GM10847 (cell line): ENCODE data around the gene YTHDC1.

Experiments
- POLR2A ChIP-seq: IDR thresholded peaks from 2 replicates; pipeline ENCODE4 v1.6.1; 2011; ENCODE audit not compliant: insufficient read length; ENCODE audit errors: extremely low read depth

The YTHDC1 gene

DNA sequence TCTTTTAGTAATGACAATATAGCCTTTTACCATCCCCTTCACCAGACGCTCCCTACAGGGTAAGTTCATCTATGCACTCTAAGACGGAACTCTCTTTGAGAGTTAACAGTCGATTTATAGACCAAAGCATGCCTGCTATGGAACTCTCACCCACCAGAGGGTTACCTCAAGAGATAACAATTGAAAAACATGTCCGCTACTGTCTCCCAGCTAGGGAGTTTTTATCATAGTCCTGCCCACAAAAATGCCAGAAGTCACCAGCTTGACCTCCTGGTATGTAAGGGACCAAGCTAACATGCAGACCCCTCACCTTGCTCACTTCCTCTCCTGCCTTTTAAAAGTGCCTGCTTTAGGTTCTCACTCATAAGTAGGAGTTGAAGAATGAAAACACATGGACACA lies 16.7 kb upstream of the YTHDC1 start:
- TF ChIP-seq POLR2A: no peak

DNA sequence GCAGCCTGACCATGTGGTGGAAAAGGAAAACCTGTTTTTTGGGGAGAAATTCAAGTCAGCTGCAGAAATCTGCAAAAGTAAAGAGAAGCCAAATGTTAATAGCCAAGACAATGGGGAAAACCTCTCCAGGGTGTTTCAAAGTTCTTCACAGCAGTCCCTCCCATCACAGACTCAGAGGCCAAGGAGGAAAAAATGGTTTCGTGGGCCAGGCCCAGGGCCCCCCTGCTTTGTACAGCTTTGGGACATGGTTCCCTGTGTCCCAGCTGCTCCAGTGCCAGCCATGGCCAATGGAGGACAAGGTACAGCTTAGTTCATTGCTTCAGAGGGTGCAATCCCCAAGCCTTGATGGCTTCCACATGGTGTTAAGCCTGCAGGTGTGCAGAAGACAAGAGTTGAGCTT lies 15.2 kb upstream of the YTHDC1 start:
- TF ChIP-seq POLR2A: no peak

DNA sequence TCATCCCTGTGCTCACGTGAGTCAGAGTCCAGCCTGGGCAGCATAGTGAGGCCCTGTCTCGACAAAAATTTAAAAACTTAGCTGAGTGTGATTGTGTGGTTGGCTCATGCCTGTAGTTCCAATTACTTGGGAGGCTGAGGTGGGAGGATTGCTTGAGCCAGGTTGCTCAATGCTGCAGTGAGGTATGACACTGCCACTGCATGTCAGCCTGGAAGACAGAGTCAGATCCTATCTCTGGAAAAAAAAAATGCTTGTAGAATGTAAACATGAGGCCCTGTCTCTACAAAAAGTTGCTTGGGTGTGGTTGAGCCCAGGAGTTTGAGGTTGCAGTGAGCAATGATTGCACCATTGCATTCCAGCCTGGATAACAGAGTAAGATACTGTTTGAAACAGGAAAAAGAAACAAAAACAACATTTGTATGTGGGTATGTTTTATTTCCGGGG lies 11.3 kb upstream of the YTHDC1 start:
- TF ChIP-seq POLR2A: no peak

DNA sequence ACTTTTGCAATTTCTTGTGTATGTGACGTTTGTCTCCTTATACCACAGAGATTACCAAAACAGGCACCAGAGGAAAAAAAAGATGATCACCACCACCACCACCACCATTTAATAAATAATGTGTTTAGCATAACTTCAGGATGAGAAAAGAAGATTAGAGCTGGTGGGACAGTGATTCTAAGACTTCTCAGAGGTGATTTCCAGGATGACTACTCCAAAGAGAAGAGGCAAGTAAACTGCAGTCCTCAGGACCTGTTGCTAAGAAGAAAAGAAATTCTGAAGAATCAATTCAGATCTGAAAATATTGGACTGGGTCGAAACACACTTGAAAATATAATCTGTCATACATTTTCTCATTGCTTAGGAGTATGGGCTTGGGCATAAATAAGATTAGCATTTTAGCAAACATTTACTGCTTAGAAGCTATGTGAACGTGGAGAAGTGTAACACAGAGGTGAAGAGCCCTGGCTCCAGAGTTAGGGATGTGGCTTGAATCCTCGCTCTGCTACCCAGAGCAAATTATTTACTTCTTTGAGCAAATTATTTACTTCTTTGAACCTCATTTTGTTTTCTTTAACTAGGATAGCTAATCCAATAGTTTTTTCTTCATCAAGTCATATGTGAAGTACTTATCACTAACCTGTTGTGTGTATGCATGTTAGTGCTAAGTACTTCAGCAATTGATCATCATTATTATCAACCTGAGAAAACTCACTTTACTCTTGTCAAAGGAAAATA lies 10.5 kb upstream of the YTHDC1 start:
- no peak for TF ChIP-seq POLR2A

DNA sequence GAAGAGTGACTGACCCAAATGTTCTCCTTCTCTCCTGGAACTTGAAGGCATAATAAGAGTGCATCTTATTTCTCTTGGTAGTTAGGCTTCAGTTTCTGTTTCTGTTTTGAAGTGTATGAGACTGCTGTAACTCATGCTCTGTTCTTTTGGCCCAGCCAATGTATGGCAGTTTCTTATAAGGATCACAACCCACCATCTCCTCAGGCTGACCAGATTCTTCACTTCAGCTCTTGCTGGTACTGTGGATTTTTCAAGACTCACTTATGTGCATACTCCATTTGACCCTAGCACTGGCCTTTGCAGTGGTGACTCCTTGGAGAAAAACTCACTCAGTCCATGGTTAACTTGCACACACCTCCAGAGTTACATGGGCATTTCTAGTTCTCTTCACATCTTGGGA lies 9.6 kb upstream of the YTHDC1 start:
- no peak for TF ChIP-seq POLR2A

DNA sequence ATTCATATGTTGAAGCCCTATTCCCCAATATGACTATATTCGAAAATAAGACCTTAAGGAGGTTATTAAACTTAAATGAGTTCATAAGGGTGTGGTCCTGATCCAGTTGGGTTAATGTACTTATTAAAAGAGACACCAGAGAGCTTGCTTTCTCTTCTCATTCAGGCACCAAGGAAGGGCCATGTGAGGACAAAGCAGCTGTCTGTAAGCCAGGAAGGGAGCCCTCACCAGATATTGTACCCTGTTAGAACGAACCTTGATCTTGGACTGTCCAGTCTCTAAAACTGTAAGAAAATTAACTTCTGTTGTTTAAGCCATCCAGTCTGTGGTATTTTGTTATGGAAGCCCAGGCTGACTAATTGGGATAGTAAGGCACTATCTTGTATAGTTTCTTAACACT lies 9.1 kb upstream of the YTHDC1 start:
- no peak for TF ChIP-seq POLR2A

DNA sequence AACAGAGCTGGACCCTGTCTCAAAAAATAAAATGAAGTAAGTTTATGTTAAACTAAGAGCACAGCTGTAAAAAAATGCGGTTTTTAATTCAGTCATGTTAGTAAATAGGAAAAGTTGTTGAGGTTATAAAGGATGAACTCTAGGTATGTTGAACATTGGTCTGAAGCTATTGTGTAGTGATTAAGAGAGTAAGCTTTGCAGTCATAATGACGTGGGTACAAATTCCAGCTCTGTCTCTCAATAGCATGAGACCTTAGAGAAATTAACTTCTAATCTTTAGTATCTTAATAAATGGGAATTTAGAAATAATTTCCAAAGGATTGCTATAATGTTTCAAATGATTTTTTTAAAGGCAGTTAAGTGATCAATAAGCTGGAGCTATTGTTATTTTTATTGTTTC lies 2.9 kb upstream of the YTHDC1 start:
- TF ChIP-seq POLR2A: no peak

DNA sequence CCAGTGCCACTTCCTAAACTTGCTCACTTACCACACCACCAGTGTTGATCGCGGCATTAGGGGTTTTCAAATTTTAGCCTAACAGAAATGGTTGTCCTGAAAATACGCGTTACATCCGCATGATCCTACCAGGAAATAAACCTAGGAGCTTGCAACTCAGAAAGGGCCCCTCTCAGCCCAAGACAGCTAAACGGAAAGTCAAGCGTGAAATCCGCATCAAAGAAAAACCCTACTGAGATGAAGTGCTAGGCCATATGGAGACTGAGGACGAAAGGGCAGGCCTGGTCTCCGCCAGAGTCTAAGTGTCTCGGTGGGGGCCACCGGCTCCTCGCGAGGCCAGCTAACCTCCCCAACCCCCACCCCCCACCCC lies 626 bp downstream of the YTHDC1 start:
- TF ChIP-seq POLR2A: no peak

DNA sequence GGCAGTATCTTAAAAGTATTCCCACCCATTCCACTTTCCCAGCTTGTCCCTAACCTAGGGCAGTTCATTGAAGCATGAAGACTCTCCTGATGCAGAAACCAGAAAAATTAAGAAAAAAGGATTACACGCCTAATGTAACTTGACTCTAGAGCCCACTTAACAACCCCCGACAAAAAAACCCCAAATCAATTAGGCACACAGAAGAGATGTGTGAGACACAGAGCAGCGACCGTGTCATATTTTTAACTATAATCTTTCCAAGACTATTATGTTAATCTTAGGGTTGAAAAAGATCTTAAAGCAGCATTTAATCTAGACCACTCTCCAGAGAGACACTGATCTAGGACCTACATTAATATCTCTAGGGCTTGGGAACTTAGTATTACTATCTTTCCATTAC lies 1.3 kb downstream of the YTHDC1 start:
- no peak for TF ChIP-seq POLR2A

DNA sequence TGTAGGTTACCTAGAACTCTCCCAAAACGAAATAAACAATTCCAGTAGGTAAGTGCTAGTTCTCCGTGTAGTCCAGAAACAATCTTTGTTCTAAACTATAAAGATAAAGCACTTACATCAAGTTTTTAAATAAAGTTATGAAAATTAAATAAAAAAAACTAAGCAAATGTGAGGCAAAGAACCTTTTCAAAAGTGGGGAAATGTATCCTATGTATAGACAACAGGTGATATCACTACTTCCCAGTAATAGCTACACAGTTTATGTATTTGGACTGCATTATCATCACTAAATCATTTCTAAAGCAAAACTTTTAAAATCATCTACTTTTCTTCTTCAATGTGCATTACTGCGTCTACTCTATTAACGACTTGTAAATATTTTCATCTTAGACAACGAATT lies 2.0 kb downstream of the YTHDC1 start:
- TF ChIP-seq POLR2A: no peak

DNA sequence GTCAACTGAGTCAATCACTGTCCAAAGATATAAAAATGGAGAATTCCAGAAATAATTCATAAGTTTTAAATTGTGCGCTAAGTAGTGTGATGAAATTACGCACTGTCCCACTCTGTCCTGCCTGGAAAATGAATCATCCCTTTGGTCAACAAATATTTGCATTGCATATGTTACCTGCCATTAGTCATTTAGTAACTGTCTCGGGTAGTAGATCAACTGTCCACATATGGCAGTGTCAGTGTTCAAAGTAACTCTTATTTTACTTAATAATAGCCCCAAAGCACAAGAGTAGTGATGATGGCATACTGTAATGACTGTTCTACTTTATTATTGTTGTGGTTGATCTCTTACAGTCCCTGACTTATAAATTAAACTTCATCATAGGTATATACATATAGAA lies 3.4 kb downstream of the YTHDC1 start:
- no peak for TF ChIP-seq POLR2A

DNA sequence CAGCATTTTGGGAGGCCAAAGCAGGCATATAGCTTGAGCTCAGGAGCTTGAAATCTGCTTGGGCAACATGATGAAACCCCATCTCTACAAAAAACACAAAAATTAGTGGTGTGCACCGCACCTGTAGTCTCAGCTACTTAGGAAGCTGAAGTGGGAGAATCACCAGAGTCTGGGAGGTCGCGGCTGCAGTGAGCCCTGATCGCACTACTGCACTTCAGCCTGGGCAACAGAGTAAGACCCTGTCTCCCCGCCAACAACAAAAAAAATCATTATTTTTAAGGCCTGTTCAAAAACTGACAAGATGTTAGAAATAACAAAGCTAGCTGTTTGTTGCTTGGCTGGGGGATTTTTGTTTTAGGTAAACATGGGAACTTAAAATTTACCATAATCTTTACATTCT lies 5.1 kb downstream of the YTHDC1 start:
- TF ChIP-seq POLR2A: no peak

DNA sequence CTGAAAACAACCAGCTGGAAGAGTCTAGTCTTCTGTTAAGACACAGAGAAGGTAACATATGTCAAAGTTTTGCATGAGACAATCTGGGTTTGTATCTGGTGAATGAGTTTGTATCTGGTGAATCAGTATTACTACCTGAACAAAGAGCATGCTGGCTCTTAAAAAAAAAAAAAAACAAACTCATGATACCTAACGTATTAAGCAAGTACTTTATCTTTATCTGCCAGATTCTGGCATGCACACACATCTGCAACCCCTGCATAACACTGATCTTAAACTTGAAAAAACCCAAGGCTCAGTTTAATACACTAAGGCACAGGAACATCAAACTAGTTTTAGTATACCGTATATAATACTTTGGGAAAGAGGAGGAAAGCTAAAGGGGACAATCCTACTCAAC lies 5.8 kb downstream of the YTHDC1 start:
- no peak for TF ChIP-seq POLR2A

DNA sequence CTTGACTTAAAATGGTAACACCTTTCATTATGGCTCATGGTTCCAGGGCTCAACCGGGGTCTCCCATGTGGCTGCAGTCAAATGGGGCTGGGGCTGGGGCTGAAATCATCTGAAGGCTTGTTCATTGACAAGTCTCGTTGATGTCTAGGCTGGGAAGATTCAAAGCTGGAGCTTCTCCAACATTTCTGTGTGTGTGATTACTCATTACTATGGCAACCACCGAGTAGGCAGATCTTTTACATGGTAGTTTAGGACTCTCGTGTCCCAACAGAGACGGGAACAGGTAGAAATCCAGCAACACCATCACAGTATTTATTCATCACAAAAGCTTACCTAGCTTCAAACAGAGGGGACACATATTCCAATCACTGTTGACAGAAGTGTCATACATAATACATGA lies 7.8 kb downstream of the YTHDC1 start:
- TF ChIP-seq POLR2A: no peak

DNA sequence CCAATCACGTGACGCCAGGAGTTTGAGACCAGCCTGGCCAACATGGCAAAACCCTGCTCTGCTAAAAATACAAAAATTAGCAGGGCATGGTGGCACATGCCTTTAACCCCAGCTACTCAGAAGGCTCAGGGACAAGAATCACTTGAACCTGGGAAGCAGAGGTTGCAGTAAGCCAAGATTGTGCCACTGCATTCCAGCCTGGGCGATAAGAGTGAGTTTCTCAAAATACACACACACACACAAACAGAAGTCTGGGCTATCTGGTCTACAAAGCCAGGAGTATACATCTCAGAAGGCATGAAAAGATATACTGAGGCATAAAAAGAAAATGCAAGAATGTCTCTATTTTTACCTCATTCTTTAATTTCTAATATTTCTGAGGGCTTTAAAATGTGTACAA lies 11.3 kb downstream of the YTHDC1 start:
- no peak for TF ChIP-seq POLR2A

DNA sequence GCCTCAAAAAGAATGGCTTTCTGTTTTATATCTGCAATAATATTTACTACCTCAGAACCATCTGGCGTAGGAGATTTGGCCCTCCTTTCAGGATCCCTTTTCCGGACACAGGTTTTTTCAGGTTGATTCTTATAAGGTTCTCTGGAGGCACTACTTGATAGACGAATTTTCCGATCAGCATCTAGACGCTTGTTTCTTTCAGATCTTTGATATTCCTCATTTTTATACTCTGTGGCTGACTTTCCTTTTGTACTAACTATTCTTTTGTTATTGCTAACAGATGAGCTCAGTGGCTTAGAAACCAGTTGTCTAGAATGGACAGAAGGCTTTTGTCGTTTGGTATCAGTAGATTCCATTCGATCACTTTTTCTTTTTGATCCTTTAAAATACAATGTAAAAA lies 12.4 kb downstream of the YTHDC1 start:
- TF ChIP-seq POLR2A: no peak

DNA sequence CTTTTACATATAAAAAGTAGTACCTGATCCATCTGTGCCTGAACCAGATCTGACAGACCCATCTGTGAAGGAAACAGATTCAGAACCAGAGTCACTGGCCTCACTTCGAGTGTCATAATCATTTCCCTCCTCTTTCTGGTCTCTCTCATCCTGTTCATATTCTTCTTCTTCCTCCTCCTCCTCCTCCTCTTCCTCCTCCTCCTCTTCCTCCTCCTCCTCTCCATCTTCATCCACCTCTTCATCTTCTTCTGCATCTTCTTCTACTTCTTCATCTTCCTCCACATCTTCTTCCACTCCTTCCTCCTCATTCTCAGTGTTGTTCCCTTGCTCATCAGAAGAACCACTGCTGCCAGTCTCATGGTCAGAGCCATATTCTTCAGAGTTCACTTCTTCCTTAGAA lies 12.9 kb downstream of the YTHDC1 start:
- no peak for TF ChIP-seq POLR2A

DNA sequence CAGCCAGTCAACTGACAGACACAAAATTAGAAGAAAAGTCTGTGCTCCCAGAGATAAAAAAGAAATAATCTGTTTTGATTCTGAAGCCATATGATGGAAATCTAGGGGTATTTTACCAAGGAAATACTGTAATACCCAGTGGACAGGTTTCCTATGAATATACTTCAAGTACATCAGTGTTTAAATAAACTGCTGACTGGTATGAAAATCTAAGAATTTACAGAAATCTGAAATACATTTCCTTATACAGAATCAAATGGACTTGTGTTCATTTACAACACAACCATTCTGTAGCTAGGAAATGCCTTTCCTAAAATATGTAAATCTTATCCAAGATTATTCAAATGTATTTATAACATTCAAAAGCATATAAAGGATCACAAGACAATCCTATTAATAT lies 13.4 kb downstream of the YTHDC1 start:
- TF ChIP-seq POLR2A: no peak

DNA sequence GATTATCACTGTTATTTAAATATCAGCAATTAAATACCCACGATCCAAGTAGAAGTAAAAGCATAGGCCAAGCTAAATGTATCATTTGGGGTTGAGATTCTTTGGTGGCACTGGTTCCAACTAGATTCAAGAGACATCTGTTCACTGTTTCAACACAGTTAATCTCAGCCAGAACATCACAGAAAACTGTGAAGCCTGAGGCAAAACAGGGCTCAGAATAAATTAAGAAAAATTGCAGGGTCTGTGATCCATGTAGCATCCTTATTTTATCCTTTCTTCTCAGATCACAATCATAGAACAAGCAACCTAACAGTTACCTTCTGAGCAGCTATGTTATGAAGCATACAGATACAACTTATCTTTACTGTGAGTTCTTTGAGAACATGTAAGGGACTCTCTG lies 23.7 kb downstream of the YTHDC1 start:
- no peak for TF ChIP-seq POLR2A
